Esophagus muscularis mucosa (tissue), 4 donors: Measurements from ENCODE around the gene GIPC1. TPM values are rescaled to one million over a fixed set of nuclear protein-coding genes. Genes with fewer than 3 reads are reported as not detected.

Experiments
- DNase-seq: peaks from one replicate; pipeline ENCODE4 v3.0.0-alpha.2; 2017; ENCODE audit errors: extremely low spot score
- H3K27ac ChIP-seq, 4 donors: fragments of 200-600 bp; sonication (generic); replicated peaks in 1 of 4; 1 replicate in 3 of 4; 2 replicates in 1 of 4; pipeline ENCODE4 v1.5.1; 2016 to 2019; ENCODE audit warnings: mild to moderate bottlenecking in 1 of 4
- H3K27me3 ChIP-seq, 4 donors: fragments of 200-600 bp; sonication (generic); one replicate each; pipeline versions ENCODE4 v1.5.1 to v1.6.0; 2016 to 2019
- H3K36me3 ChIP-seq, 4 donors: fragments of 200-600 bp; sonication (generic); one replicate each; pipeline ENCODE4 v1.5.1; 2016 to 2019
- H3K4me1 ChIP-seq, 4 donors: fragments of 200-600 bp; sonication (generic); one replicate each; pipeline ENCODE4 v1.5.1; 2016 to 2019
- H3K4me3 ChIP-seq, 4 donors: fragments of 200-600 bp; sonication (generic); 1 replicate in 2 of 4; 2 replicates in 2 of 4; pipeline ENCODE4 v1.5.1; 2016 to 2019; ENCODE audit warnings: mild to moderate bottlenecking in 4 of 4, moderate library complexity in 1 of 4
- H3K9me3 ChIP-seq, 4 donors: fragments of 200-600 bp; sonication (generic); 1 replicate in 3 of 4; 2 replicates in 1 of 4; pipeline ENCODE4 v1.5.1; 2016 to 2019
- CTCF ChIP-seq, 3 experiments: fragments of 200-600 bp in 2 of 3; fragments of 450-650 bp in 1 of 3; sonication (generic) in 2 of 3; IDR thresholded peaks; one replicate each; pipeline ENCODE4 v1.5.1; 2017 to 2019; ENCODE audit warnings: antibody characterized with exemption in 3 of 3, mild to moderate bottlenecking in 2 of 3, moderate library complexity in 1 of 3
- EP300 ChIP-seq: sonication (generic); formaldehyde crosslinking; IDR thresholded peaks from one replicate; pipeline ENCODE4 v1.6.1; 2017; ENCODE audit warnings: antibody characterized with exemption
- POLR2A ChIP-seq: fragments of 450-650 bp; IDR thresholded peaks from one replicate; pipeline ENCODE4 v1.6.1; 2017; ENCODE audit warnings: antibody characterized with exemption, moderate library complexity, mild to moderate bottlenecking, low read depth
- POLR2AphosphoS5 ChIP-seq, 2 donors: sonication (generic); formaldehyde crosslinking; IDR thresholded peaks; one replicate each; pipeline ENCODE4 v1.6.1; 2017; ENCODE audit warnings: antibody characterized with exemption in 2 of 2
- WGBS: methylation state at CpG from one replicate; pipeline ENCODE4 v1.1.5; 2018; 5-methylcytosine and 5-hydroxymethylcytosine counted together
- intact Hi-C: fragments of 100-400 bp; cut with DNase I; formaldehyde crosslinking; loops from one replicate; pipeline ENCODE4 v1.15.1; 2023
- total RNA-seq, 4 donors: library from RNA; depleted of rRNA; stranded (reverse); fragments of >200 nt; gene quantifications; one replicate each; pipeline versions ENCODE4 v1.1.0 to v1.2.1, GENCODE V29; 2016

The GIPC1 gene
- total RNA-seq, 4 donors from 2014 or later = 88.5 to 138 (median 108) TPM

GRCh38 chr19:14476673-14477401 lies 19.1 kb downstream of the GIPC1 start:
- Histone ChIP-seq H3K27me3 (peaks cover 0 to 34% (median 9%) of the 10 kb centered on the region in 4 donors), H3K4me3 (peak overlapping the region in 1 of 4 donors; percentile 24), H3K4me1 (peaks cover 27 to 78% (median 63%) of the 10 kb centered on the region in 4 donors), H3K36me3 (peaks cover 14 to 42% (median 38%) of the 10 kb centered on the region in 4 donors), H3K27ac (peak overlapping the region; percentile 21 to 62 (median 60)), H3K9me3 (no peaks in the 10 kb centered on the region)
- intact Hi-C loops = loop anchor here (10.0 kb wide), 1 partner anchor 332 kb away; no protein-coding TSS in a partner anchor
- no peak for DNase-seq
- 36% methylated on average over 25 of the region's 26 CpGs for WGBS
- no peak for TF ChIP-seq CTCF (IDR thresholded peaks at IDR 0.05)
- no peak for TF ChIP-seq POLR2A
- peak; percentile 43 to 48 for TF ChIP-seq POLR2AphosphoS5 (IDR thresholded peaks at IDR 0.05)

- Histone ChIP-seq H3K4me1 (peaks cover 29 to 83% (median 68%) of the 10 kb centered on the region in 4 donors), H3K27ac (peak overlapping the region in 3 of 4 donors; percentile 50 to 62 (median 59)), H3K27me3 (peaks cover 0 to 34% (median 9%) of the 10 kb centered on the region in 4 donors), H3K9me3 (no peaks in the 10 kb centered on the region), H3K4me3 (no peak overlapping the region), H3K36me3 (peaks cover 17 to 43% (median 38%) of the 10 kb centered on the region in 4 donors)
- no peak for DNase-seq
- intact Hi-C loops = loop anchor here (10.0 kb wide), 1 partner anchor 331 kb away; no protein-coding TSS in a partner anchor
- 85% methylated on average over 3 of the region's 7 CpGs for WGBS
- TF ChIP-seq EP300 (no peak), POLR2AphosphoS5 (IDR thresholded peaks at IDR 0.05) (no peak), POLR2A (no peak), CTCF (IDR thresholded peaks at IDR 0.05) (no peak)
Observed at GRCh38 chr19:14476327-14476672, 19.6 kb downstream of the GIPC1 start.

GRCh38 chr19:14475251-14476073 lies 20.5 kb downstream of the GIPC1 start, which contains the start of gene PTGER1:
Gene PTGER1 (minus strand): TSS chr19:14475354. CDS start chr19:14474320, 1,034 bp downstream.
- Histone ChIP-seq H3K36me3 (peaks cover 23 to 45% (median 41%) of the 10 kb centered on the region in 4 donors), H3K27me3 (peaks cover 0 to 34% (median 9%) of the 10 kb centered on the region in 4 donors), H3K27ac (peak within 1 kb of the TSS; percentile 15 to 62 (median 54)), H3K4me1 (peaks cover 29 to 82% (median 67%) of the 10 kb centered on the region in 4 donors), H3K9me3 (no peaks in the 10 kb centered on the region), H3K4me3 (peak within 1 kb of the TSS; percentile 18 to 41 (median 25))
- no peak for DNase-seq
- no peak for TF ChIP-seq EP300
- peak in 2 of 3 experiments; percentile 35 to 49 for TF ChIP-seq CTCF (IDR thresholded peaks at IDR 0.05)
- 17% methylated on average over 18 of the region's 33 CpGs for WGBS
- intact Hi-C loops = loop anchor here (10.0 kb wide), 1 partner anchor 331 kb away; no protein-coding TSS in a partner anchor

GRCh38 chr19:14474827-14475226 lies 21.1 kb downstream of the GIPC1 start:
- Histone ChIP-seq H3K27me3 (peaks cover 0 to 34% (median 9%) of the 10 kb centered on the region in 4 donors), H3K4me1 (peaks cover 29 to 75% (median 64%) of the 10 kb centered on the region in 4 donors), H3K4me3 (peak overlapping the region; percentile 18 to 41 (median 25)), H3K27ac (peak overlapping the region; percentile 15 to 62 (median 54)), H3K9me3 (no peaks in the 10 kb centered on the region), H3K36me3 (peaks cover 24 to 45% (median 41%) of the 10 kb centered on the region in 4 donors)
- WGBS = 52% methylated on average over 9 of the region's 12 CpGs
- no peak for DNase-seq
- TF ChIP-seq POLR2AphosphoS5 (IDR thresholded peaks at IDR 0.05) (no peak), EP300 (no peak), POLR2A (no peak), CTCF (IDR thresholded peaks at IDR 0.05) (no peak)
- intact Hi-C loops = loop anchor here (5.0 to 10.0 kb wide), 2 partner anchors 43 to 330 kb away; partner anchors contain the start of gene PKN1
